GM12874 (cell line): ENCODE data around the gene TAX1BP1.
A peak's percentile ranks its signal among the peaks of the same experiment; 100 is the strongest.

Experiments
- TF ChIP-seq, protein P1 (sequence below): IDR thresholded peaks from 2 replicates; pipeline ENCODE4 v1.5.1; 2011; ENCODE audit warnings: low read depth, mild to moderate bottlenecking, control low read depth, low read length, moderate library complexity; ENCODE audit not compliant: insufficient read depth

The TAX1BP1 gene

DNA sequence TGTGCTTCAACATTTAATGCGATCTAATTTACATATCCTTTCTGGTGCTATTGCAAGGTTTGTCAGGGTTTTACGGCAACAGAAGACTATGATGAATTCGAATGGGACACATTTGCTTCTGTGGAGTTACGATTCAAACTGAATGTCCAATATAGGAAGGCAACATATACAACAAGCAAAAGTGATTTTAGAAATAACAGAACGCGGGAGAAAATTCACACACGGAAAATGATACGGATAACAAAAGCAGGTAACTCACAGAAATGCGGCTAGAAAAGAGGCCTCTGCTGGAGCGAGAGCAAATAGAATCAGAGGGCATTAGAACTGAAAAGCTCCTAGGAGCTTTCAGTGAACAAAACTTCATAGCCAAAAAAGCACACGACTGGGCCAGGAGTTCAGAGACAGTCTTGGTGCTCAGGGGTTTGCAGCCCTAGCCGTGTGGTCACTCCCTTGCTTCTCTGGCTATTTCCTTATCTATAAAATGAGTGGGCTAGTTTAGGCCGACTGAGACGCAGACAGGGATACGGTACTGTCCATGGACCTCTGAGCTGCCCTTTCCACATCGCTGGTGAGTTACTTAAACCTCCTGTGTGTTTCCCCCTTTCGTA, 557 bp upstream of the TAX1BP1 start:
- TF ChIP-seq, protein P1, sequence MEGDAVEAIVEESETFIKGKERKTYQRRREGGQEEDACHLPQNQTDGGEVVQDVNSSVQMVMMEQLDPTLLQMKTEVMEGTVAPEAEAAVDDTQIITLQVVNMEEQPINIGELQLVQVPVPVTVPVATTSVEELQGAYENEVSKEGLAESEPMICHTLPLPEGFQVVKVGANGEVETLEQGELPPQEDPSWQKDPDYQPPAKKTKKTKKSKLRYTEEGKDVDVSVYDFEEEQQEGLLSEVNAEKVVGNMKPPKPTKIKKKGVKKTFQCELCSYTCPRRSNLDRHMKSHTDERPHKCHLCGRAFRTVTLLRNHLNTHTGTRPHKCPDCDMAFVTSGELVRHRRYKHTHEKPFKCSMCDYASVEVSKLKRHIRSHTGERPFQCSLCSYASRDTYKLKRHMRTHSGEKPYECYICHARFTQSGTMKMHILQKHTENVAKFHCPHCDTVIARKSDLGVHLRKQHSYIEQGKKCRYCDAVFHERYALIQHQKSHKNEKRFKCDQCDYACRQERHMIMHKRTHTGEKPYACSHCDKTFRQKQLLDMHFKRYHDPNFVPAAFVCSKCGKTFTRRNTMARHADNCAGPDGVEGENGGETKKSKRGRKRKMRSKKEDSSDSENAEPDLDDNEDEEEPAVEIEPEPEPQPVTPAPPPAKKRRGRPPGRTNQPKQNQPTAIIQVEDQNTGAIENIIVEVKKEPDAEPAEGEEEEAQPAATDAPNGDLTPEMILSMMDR, result no peak

DNA sequence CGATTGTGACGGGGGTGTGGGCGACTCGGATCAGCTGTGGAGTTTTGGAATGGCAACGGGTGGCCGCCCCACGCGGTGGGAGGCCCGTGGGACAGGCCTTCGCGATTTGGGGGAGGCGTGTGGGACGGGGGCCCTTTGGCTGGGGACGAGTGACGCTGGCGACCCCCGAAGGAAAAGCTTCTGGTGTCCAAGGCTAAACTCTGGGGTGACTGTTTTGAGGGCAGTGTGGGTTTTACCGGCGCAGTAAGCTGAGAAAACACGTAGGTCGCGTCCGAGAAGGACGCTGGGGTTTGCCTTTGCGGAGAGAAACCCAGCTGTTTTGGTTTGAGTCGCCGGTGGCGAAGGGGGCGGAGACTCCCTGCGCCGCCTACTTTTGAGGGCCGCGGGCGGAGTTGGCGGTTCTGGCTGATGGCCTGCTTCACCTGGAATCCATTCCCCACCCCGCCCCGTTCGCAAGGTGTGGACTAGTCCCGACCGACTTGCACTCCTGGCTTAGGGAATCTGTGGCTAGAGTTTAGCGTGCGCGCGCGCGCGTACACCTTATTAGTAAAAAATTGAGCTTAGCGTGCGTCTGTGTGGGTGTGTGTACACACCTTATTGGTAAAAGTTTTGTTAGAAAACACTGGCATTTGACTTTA, 606 bp downstream of the TAX1BP1 start:
- TF ChIP-seq, protein P1, result no peak

DNA sequence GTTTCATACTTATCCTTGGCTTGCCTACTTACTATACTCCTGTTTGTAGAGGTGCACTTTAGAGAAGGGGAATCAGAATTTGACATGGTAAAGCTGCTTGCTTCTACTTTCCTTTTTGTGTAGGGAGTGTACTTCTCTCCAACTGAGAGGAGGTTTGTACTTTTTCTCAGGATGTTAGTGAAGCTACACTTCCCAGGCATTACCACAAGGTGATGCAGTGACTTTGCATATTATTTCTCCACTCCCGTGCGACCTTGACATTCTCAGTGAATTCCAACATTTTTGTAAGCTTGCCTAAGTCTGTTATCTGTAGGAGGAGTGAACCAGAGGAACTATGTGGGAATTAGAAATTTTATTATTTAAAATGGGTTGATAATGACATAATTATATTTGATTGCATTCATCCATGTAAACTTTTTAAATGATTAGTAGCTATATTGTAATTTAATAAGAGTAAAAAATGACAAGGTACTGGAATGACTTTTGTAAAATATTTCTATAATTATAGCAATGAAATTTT, 5.2 kb downstream of the TAX1BP1 start:
- TF ChIP-seq, protein P1, result peak; percentile 52

DNA sequence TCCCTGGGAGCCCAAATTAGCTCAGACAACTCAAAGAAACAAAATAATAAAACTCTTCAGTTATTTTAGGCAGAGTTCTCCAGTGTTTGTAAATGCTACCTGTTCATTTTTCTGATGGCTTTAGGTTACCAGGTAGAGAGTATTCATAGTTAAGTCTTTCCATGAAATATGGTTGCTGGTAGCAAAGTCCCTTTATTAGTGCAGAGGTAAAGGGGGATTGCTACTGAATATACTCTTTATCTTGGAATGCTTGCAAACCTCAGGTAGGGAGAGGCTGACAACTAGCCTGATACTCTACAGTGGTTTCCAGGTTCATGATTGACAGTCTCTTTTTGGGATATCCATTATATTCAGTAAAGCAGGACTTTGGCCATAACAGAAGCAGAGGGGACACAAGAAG, 6.5 kb downstream of the TAX1BP1 start:
- TF ChIP-seq, protein P1, result no peak

DNA sequence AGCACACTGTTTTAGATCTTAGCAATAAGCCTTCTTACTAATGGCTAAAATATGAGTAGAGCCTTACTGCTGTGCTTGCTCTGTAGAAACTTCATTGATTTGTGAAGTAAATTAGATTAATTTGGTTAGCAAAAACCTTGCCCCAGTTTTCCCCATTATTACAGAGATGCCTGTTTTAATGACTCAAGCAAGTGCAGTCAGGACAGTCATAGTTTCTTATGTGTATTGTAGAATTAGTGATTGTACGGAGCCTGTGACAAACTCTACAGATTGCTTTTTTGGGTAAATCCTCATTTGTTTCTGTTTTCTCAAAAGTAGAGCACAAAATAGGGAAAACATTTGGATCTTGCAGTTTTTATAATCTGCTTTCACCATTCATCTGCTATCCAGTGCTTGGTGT, 7.0 kb downstream of the TAX1BP1 start:
- TF ChIP-seq, protein P1, result no peak

DNA sequence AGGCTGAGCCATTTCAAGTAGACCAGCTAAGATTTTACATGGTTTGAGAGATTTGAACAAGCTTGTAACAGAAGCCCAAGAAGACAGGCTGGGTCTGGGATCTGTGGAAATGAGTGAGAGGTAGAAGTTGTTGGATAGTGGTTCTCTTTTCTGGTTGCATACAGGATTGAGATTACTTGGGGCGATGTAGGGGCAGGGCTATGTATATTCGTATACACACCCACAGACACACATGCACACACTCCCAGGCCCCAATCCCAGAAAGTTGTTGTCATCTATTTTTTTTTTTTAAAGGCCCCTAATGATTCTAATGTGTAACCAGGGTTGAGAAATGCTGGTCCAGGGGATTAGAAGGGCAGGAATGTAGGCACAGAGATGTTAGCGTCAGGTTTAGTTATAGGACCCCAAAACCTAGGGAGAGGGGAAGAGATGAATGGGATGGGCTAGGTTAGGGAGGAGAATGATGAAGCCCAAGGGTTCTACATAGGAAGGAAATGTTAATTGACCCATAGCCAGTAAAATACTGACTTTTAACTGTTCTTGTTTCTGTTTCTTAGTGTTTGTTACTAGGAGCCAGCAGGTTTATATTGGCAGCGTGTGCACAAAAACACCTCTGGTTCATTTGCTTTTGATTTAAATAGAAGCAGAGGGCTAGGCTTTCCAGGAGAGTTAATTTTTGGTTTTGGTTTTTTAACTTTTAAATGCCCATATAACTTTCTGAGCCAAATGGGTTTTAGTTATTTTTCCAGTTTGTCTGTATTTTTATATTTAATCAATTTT, 7.8 kb downstream of the TAX1BP1 start:
- TF ChIP-seq, protein P1, result no peak

DNA sequence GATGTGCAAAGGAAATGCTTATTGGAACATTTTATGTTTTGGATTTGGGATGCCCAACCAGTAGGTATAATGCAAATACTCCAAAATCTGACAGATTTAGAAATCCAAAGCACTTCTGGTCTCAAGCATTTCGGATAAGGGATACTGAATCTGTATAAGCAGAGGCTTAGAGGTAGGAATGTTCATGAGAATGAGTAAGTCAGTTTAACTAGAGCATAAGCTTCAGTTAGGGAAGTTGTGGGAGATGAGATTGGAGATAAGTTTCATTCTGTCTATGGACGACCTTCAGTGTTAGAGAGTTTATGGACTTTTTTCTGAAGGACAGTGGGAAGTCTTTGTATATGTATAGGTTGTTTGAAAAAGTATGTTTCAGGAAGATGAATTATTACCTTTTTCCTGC, 10.4 kb downstream of the TAX1BP1 start:
- TF ChIP-seq, protein P1, result no peak
